WTC11 (cell line): ENCODE measurements around the gene WDR48. TPM values are rescaled to one million over a fixed set of nuclear protein-coding genes. Genes with fewer than 3 reads are reported as not detected.

ENCODE experiments used
- ATAC-seq: fragments of 200-7000 bp; cut with Tn5 transposase; 2 replicates; pipeline ENCODE4 v1.10.0; 2021; ENCODE audit warnings: mild to moderate bottlenecking, moderate library complexity
- CTCF ChIA-PET: fragments of 300-600 bp; sonication (Branson Sonifier 250); formaldehyde crosslinking; loops from one replicate; lab custom pipeline; 2021; ENCODE audit warnings: antibody characterized with exemption; lab: Charles Lee
- POLR2A ChIA-PET: fragments of 350-600 bp; sonication (Branson Sonifier 250); formaldehyde crosslinking; loops from one replicate; lab custom pipeline; 2021; ENCODE audit warnings: antibody characterized with exemption; lab: Charles Lee
- DNase-seq: peaks from one replicate; pipeline ENCODE4 v3.0.0; 2021; ENCODE audit warnings: low spot score
- H3K27ac Mint-ChIP-seq: 2 replicates; pipeline ENCODE4 v1.8.0; 2021; ENCODE audit warnings: mixed read lengths
- H3K27me3 Mint-ChIP-seq: 2 replicates; pipeline ENCODE4 v1.8.0; 2021; ENCODE audit warnings: low read depth, mild to moderate bottlenecking, moderate library complexity, mixed read lengths
- H3K36me3 Mint-ChIP-seq: 2 replicates; pipeline ENCODE4 v1.8.0; 2021; ENCODE audit warnings: mixed read lengths
- H3K4me1 Mint-ChIP-seq: 2 replicates; pipeline ENCODE4 v1.8.0; 2022; ENCODE audit warnings: mixed read lengths
- H3K4me3 Mint-ChIP-seq: 2 replicates; pipeline ENCODE4 v1.8.0; 2021; ENCODE audit warnings: mild to moderate bottlenecking, moderate library complexity, mixed read lengths
- H3K9me3 Mint-ChIP-seq: 2 replicates; pipeline ENCODE4 v1.8.0; 2021; ENCODE audit warnings: mixed read lengths
- AFF4 ChIP-seq: sonication (generic); formaldehyde crosslinking; IDR thresholded peaks from 2 replicates; pipeline ENCODE4 v1.8.1; 2023; ENCODE audit warnings: mild to moderate bottlenecking, missing genetic modification reagents, borderline replicate concordance
- ARID4B ChIP-seq: sonication (generic); formaldehyde crosslinking; IDR thresholded peaks from 2 replicates; pipeline ENCODE4 v1.8.0; 2023; ENCODE audit warnings: missing genetic modification reagents, mild to moderate bottlenecking, borderline replicate concordance
- ATF1 ChIP-seq: sonication (generic); formaldehyde crosslinking; IDR thresholded peaks from 2 replicates; pipeline ENCODE4 v1.8.1; 2023; ENCODE audit warnings: mild to moderate bottlenecking, moderate library complexity, missing genetic modification reagents
- ESRRA ChIP-seq: sonication (generic); formaldehyde crosslinking; IDR thresholded peaks from 2 replicates; pipeline ENCODE4 v1.8.1; 2022; ENCODE audit warnings: mild to moderate bottlenecking, missing genetic modification reagents, borderline replicate concordance
- HMGXB4 ChIP-seq: sonication (generic); formaldehyde crosslinking; IDR thresholded peaks from 2 replicates; pipeline ENCODE4 v1.8.1; 2023; ENCODE audit warnings: mild to moderate bottlenecking, moderate library complexity, missing genetic modification reagents
- IRF1 ChIP-seq: sonication (generic); formaldehyde crosslinking; IDR thresholded peaks from 2 replicates; pipeline ENCODE4 v1.8.0; 2023; ENCODE audit warnings: missing genetic modification reagents
- MAX ChIP-seq: sonication (generic); formaldehyde crosslinking; IDR thresholded peaks from 2 replicates; pipeline ENCODE4 v1.8.0; 2022; ENCODE audit warnings: mild to moderate bottlenecking, missing genetic modification reagents
- MXD4 ChIP-seq: fragments of 250-450 bp; sonication (Bioruptor Pico); IDR thresholded peaks from 2 replicates; pipeline ENCODE4 v1.8.0; 2021; ENCODE audit warnings: mild to moderate bottlenecking, moderate library complexity, borderline replicate concordance
- NR3C1 ChIP-seq: sonication (generic); formaldehyde crosslinking; conservative IDR thresholded peaks from 2 replicates; pipeline ENCODE4 v1.8.1; 2023; ENCODE audit warnings: low read depth, mild to moderate bottlenecking, missing genetic modification reagents
- ZNF396 ChIP-seq: fragments of 250-450 bp; sonication (Bioruptor Pico); IDR thresholded peaks from 2 replicates; pipeline ENCODE4 v1.8.0; 2021; ENCODE audit warnings: mild to moderate bottlenecking, moderate library complexity, borderline replicate concordance
- ZNF416 ChIP-seq: fragments of 250-450 bp; sonication (Bioruptor Pico); IDR thresholded peaks from 2 replicates; pipeline ENCODE4 v1.9.0; 2021; ENCODE audit warnings: mild to moderate bottlenecking, inconsistent platforms
- ZNF423 ChIP-seq: fragments of 250-450 bp; sonication (Bioruptor Pico); IDR thresholded peaks from 2 replicates; pipeline ENCODE4 v2.1.2; 2022; ENCODE audit warnings: mild to moderate bottlenecking, moderate library complexity
- ZNF532 ChIP-seq: fragments of 250-450 bp; sonication (Bioruptor Pico); IDR thresholded peaks from 2 replicates; pipeline ENCODE4 v1.9.0; 2021; ENCODE audit warnings: mild to moderate bottlenecking, borderline replicate concordance
- total RNA-seq: library from RNA; stranded (reverse); gene quantifications from 3 replicates; pipeline ENCODE4 v1.2.3, GENCODE V29; 2021

The WDR48 gene
- total RNA-seq, 1 experiment from 2014 or later = 40.9 TPM

- no peak for TF ChIP-seq AFF4
Measured at GRCh38 chr3:39143051-39143885, 91.5 kb downstream of the WDR48 start (continued).

GRCh38 chr3:39144095-39144747 lies 92.4 kb downstream of the WDR48 start:
- H3K36me3 Mint-ChIP-seq = peaks cover 34% of the 10 kb centered on the region
- ATAC-seq (no peak), DNase-seq (no peak)
- no peaks in the 10 kb centered on the region for H3K9me3 Mint-ChIP-seq
- peaks cover 36% of the 10 kb centered on the region for H3K4me1 Mint-ChIP-seq
- no peak overlapping the region for H3K4me3 Mint-ChIP-seq
- no peak overlapping the region for H3K27ac Mint-ChIP-seq
- H3K27me3 Mint-ChIP-seq = no peaks in the 10 kb centered on the region
- CTCF ChIA-PET = interaction anchor here (1.0 kb wide), 1 partner anchor 144 kb away, joined by 3 read pairs; no protein-coding TSS in a partner anchor
- POLR2A ChIA-PET = no interaction called here
- TF ChIP-seq HMGXB4 (CRISPR knock-in tag) (no peak), ZNF423 (CRISPR knock-in tag) (no peak), ZNF396 (CRISPR knock-in tag) (no peak), NR3C1 (CRISPR knock-in tag) (no peak), MAX (CRISPR knock-in tag) (no peak), ZNF416 (CRISPR knock-in tag) (no peak), ATF1 (CRISPR knock-in tag) (no peak), ARID4B (no peak), IRF1 (no peak), MXD4 (CRISPR knock-in tag) (no peak), ESRRA (CRISPR knock-in tag) (no peak), AFF4 (no peak), ZNF532 (no peak)
